ENCODE data around the gene NPR1. TPM values are rescaled to one million over a fixed set of nuclear protein-coding genes. Genes with fewer than 3 reads are reported as not detected.

NPR1 gene
- total and polyA plus RNA-seq, 2 donors (not counting 3 experiments of a cell fraction or from before 2014, with no cell fraction given): 9.8 to 13.3 TPM

GRCh38 chr1:153688736-153689328 is 10.3 kb downstream of the NPR1 start:
- Histone ChIP-seq H3K27ac (ENCODE audit: insufficient read depth, low read depth, low read length) (no peak overlapping the region), H3K27me3 (ENCODE audit: control insufficient read depth in 2 of 2, insufficient read depth in 2 of 2, low read length in 2 of 2) (no peaks in the 10 kb centered on the region), H3K79me2 (ENCODE audit: control insufficient read depth, insufficient read depth, low read length) (no peaks in the 10 kb centered on the region), H2AFZ (ENCODE audit: low read depth, low read length) (no peak overlapping the region), H3K4me2 (ENCODE audit: insufficient read depth, low read length) (no peak overlapping the region), H3K4me3 (replicated peaks in 1 of 3; ENCODE audit: insufficient read depth in 1 of 3, low read depth in 1 of 3, low read length in 3 of 3) (no peak overlapping the region), H3K36me3 (ENCODE audit: control insufficient read depth in 2 of 2, extremely low read depth in 1 of 2, insufficient read depth in 2 of 2, low read length in 2 of 2) (peaks cover 0 to 17% of the 10 kb centered on the region in 2 experiments), H3K9me1 (replicated peaks; ENCODE audit: control insufficient read depth, extremely low read depth, insufficient read depth, low read length) (no peaks in the 10 kb centered on the region), H4K20me1 (replicated peaks; ENCODE audit: control insufficient read depth, extremely low read depth, insufficient read depth, low read length) (no peaks in the 10 kb centered on the region), H3K9ac (replicated peaks; ENCODE audit: extremely low read depth, insufficient read depth, low read length) (no peak overlapping the region), H3K4me1 (ENCODE audit: control insufficient read depth, extremely low read depth, insufficient read depth, low read length) (no peaks in the 10 kb centered on the region), H3K9me3 (replicated peaks; ENCODE audit: control insufficient read depth, insufficient read depth, low read length) (no peaks in the 10 kb centered on the region)
- TF ChIP-seq GATA2 (IDR thresholded peaks at IDR 0.05; ENCODE audit: insufficient read depth, insufficient read length, low read depth, low read length) (no peak), CTCF (IDR thresholded peaks at IDR 0.05; ENCODE audit: extremely low read depth in 1 of 2, insufficient read depth in 1 of 2, low read depth in 1 of 2, low read length in 2 of 2) (no peak), FOS (IDR thresholded peaks at IDR 0.05; ENCODE audit: borderline replicate concordance, insufficient read depth, low read length) (no peak), JUN (IDR thresholded peaks at IDR 0.05; ENCODE audit: borderline replicate concordance, insufficient read depth, insufficient read length, low read depth) (no peak)
- ChIA-PET CTCF (no interaction called here), POLR2A (no interaction called here)
- DNase-seq (ENCODE audit: low read depth, low spot score): no peak
- BruUV-seq (replicated peaks): no TSS peak
- FAIRE-seq: no peak
- dilution Hi-C loops (cut with MboI; ENCODE audit: extremely low pct_ligation_motif_present, low sequenced_read_pairs): no loop called here
- intact Hi-C loops (cut with micrococcal nuclease): no loop called here

- ChIA-PET CTCF (interaction anchor here (0.6 kb wide), 1 partner anchor 72 kb away, joined by 3 read pairs; no protein-coding TSS in a partner anchor), POLR2A (no interaction called here)
- Histone ChIP-seq H3K4me3 (replicated peaks in 1 of 3; ENCODE audit: insufficient read depth in 1 of 3, low read depth in 1 of 3, low read length in 3 of 3) (no peak overlapping the region), H3K79me2 (ENCODE audit: control insufficient read depth, insufficient read depth, low read length) (no peaks in the 10 kb centered on the region), H3K27me3 (ENCODE audit: control insufficient read depth in 2 of 2, insufficient read depth in 2 of 2, low read length in 2 of 2) (no peaks in the 10 kb centered on the region), H3K9ac (replicated peaks; ENCODE audit: extremely low read depth, insufficient read depth, low read length) (no peak overlapping the region), H3K36me3 (ENCODE audit: control insufficient read depth in 2 of 2, extremely low read depth in 1 of 2, insufficient read depth in 2 of 2, low read length in 2 of 2) (peaks cover 0 to 10% of the 10 kb centered on the region in 2 experiments), H2AFZ (ENCODE audit: low read depth, low read length) (no peak overlapping the region), H3K9me3 (replicated peaks; ENCODE audit: control insufficient read depth, insufficient read depth, low read length) (no peaks in the 10 kb centered on the region), H3K27ac (ENCODE audit: insufficient read depth, low read depth, low read length) (no peak overlapping the region), H3K4me2 (ENCODE audit: insufficient read depth, low read length) (no peak overlapping the region), H3K9me1 (replicated peaks; ENCODE audit: control insufficient read depth, extremely low read depth, insufficient read depth, low read length) (no peaks in the 10 kb centered on the region), H4K20me1 (replicated peaks; ENCODE audit: control insufficient read depth, extremely low read depth, insufficient read depth, low read length) (no peaks in the 10 kb centered on the region), H3K4me1 (ENCODE audit: control insufficient read depth, extremely low read depth, insufficient read depth, low read length) (peaks cover 15% of the 10 kb centered on the region)
- intact Hi-C loops (cut with micrococcal nuclease): no loop called here
- no TSS peak for BruUV-seq (replicated peaks)
- no peak for TF ChIP-seq JUN (IDR thresholded peaks at IDR 0.05; ENCODE audit: borderline replicate concordance, insufficient read depth, insufficient read length, low read depth)
- TF ChIP-seq POLR2A (IDR thresholded peaks at IDR 0.05; ENCODE audit: low read depth, low read length): no peak
- no peak for TF ChIP-seq POLR2AphosphoS5 (IDR thresholded peaks at IDR 0.05; ENCODE audit: insufficient read depth, low read depth, low read length)
- no peak for FAIRE-seq
- dilution Hi-C loops (cut with MboI; ENCODE audit: extremely low pct_ligation_motif_present, low sequenced_read_pairs): no loop called here
- DNase-seq (ENCODE audit: low read depth, low spot score): no peak
Measured at GRCh38 chr1:153693466-153693865, 15.0 kb downstream of the NPR1 start.
